ENCODE measurements around the gene GRK4.
A peak's percentile ranks its signal among the peaks of the same experiment; 100 is the strongest.

GRK4 gene

GRCh38 chr4:2927016-2927695, 36.2 kb upstream of the GRK4 start:
- no peak for DNase-seq
- H3K9me3 Mint-ChIP-seq = no peaks in the 10 kb centered on the region

GRCh38 chr4:2927696-2928075, 35.7 kb upstream of the GRK4 start:
- Mint-ChIP-seq H3K27ac (peak overlapping the region; percentile 29), H3K4me1 (peaks cover 24% of the 10 kb centered on the region), H3K36me3 (ENCODE audit: low read depth) (peaks cover 33% of the 10 kb centered on the region), H3K4me3 (no peak overlapping the region), H3K27me3 (no peaks in the 10 kb centered on the region), H3K9me3 (no peaks in the 10 kb centered on the region)
- ATAC-seq (no peak), DNase-seq (no peak)

More at GRCh38 chr4:2927016-2927695, 36.2 kb upstream of the GRK4 start:
- H3K4me3 Mint-ChIP-seq = no peak overlapping the region
- no peak for ATAC-seq
- peaks cover 27% of the 10 kb centered on the region for H3K4me1 Mint-ChIP-seq
- H3K36me3 Mint-ChIP-seq (ENCODE audit: low read depth) = peaks cover 35% of the 10 kb centered on the region
- no peaks in the 10 kb centered on the region for H3K27me3 Mint-ChIP-seq
- no peak overlapping the region for H3K27ac Mint-ChIP-seq

GRCh38 chr4:2928242-2929176, 34.9 kb upstream of the GRK4 start:
- peaks cover 35% of the 10 kb centered on the region for H3K36me3 Mint-ChIP-seq (ENCODE audit: low read depth)
- peak overlapping the region; percentile 29 for H3K27ac Mint-ChIP-seq
- no peaks in the 10 kb centered on the region for H3K27me3 Mint-ChIP-seq
- H3K9me3 Mint-ChIP-seq = no peaks in the 10 kb centered on the region
- peaks cover 22% of the 10 kb centered on the region for H3K4me1 Mint-ChIP-seq
- H3K4me3 Mint-ChIP-seq = no peak overlapping the region
- ATAC-seq (no peak), DNase-seq (no peak)

DNA sequence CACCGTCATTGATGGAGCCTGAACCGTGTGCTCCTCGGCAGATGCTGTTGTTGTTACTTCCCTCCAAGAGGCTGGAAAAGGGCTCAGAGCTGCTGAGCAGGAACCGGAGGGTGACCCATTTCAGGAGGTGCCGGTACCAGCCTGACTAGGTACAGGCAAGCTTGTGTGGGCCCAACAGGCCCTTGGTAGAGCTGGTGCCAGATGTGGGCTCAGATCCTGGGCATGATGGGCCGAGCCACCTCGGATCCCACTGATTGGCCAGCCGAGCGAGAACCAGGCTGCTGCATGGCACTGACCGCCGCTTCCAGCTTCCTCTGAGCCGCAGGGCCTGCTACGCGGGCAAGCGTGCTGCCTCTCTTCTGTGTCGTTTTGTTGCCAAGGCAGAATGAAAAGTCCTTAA, 33.9 kb upstream of the GRK4 start:
- no peak for ATAC-seq
- H3K27ac Mint-ChIP-seq = peak overlapping the region; percentile 22
- DNase-seq = no peak
- H3K4me3 Mint-ChIP-seq = no peak overlapping the region
- peaks cover 33% of the 10 kb centered on the region for H3K36me3 Mint-ChIP-seq (ENCODE audit: low read depth)
- H3K4me1 Mint-ChIP-seq = peaks cover 17% of the 10 kb centered on the region
- no peaks in the 10 kb centered on the region for H3K27me3 Mint-ChIP-seq
- no peaks in the 10 kb centered on the region for H3K9me3 Mint-ChIP-seq

GRCh38 chr4:2930135-2930757, 33.1 kb upstream of the GRK4 start:
- no peaks in the 10 kb centered on the region for H3K9me3 Mint-ChIP-seq
- peaks cover 33% of the 10 kb centered on the region for H3K36me3 Mint-ChIP-seq (ENCODE audit: low read depth)
- peak overlapping the region; percentile 22 for H3K27ac Mint-ChIP-seq
- no peak for DNase-seq
- no peaks in the 10 kb centered on the region for H3K27me3 Mint-ChIP-seq
- H3K4me3 Mint-ChIP-seq = no peak overlapping the region
- peaks cover 17% of the 10 kb centered on the region for H3K4me1 Mint-ChIP-seq
- ATAC-seq = no peak

- H3K4me1 Mint-ChIP-seq = peaks cover 23% of the 10 kb centered on the region
- no peaks in the 10 kb centered on the region for H3K9me3 Mint-ChIP-seq
- peaks cover 33% of the 10 kb centered on the region for H3K36me3 Mint-ChIP-seq (ENCODE audit: low read depth)
- peak overlapping the region; percentile 48 for H3K4me3 Mint-ChIP-seq
- DNase-seq = no peak
- no peak for ATAC-seq
- H3K27me3 Mint-ChIP-seq = no peaks in the 10 kb centered on the region
- peak overlapping the region; percentile 22 for H3K27ac Mint-ChIP-seq
Measured at GRCh38 chr4:2930758-2931511, 32.4 kb upstream of the GRK4 start.

DNA sequence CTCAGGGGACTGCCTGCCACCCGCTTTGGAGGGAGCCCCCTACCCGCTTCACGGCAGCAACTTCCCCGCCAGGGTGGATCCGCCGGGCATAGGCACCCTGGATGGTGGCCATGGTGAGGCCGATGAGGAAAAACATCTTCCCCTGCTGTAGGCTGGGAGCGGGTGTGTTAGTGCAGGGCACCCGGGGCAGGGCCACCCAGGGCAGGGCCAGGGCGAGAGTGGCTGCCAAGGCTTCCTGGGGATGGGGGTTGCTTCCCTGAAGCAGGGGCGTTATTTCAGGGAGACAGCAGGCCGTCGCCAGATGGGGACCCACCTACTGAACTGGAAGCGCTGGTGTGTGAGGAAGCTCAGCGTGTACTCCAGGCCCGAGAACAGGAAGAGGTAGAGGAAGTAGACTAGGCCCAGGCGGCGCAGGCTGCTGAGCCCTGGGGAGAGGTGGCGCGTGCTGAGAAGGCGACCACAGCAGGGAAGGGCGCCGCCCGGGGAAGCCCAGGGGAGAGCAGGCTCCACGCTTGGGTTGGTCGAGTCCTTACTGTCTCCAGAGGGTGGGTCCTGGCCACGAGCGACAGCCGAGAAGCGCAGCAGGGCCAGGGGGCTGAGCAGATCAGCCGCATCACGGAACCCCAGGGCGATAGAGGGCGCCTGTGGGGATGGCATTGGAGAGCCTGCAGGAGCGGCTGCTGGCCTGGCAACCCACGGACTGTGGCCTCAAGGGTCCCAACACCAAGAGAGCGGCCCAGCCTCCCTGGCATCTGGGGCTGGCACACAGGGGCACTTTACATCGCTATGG, 31.7 kb upstream of the GRK4 start:
- peak overlapping the region; percentile 88 for H3K27ac Mint-ChIP-seq
- peaks cover 36% of the 10 kb centered on the region for H3K36me3 Mint-ChIP-seq (ENCODE audit: low read depth)
- H3K4me3 Mint-ChIP-seq = peak overlapping the region; percentile 94
- H3K9me3 Mint-ChIP-seq = no peaks in the 10 kb centered on the region
- ATAC-seq (peak; percentile 14), DNase-seq (peak; percentile 68)
- H3K27me3 Mint-ChIP-seq = no peaks in the 10 kb centered on the region
- peaks cover 30% of the 10 kb centered on the region for H3K4me1 Mint-ChIP-seq

DNA sequence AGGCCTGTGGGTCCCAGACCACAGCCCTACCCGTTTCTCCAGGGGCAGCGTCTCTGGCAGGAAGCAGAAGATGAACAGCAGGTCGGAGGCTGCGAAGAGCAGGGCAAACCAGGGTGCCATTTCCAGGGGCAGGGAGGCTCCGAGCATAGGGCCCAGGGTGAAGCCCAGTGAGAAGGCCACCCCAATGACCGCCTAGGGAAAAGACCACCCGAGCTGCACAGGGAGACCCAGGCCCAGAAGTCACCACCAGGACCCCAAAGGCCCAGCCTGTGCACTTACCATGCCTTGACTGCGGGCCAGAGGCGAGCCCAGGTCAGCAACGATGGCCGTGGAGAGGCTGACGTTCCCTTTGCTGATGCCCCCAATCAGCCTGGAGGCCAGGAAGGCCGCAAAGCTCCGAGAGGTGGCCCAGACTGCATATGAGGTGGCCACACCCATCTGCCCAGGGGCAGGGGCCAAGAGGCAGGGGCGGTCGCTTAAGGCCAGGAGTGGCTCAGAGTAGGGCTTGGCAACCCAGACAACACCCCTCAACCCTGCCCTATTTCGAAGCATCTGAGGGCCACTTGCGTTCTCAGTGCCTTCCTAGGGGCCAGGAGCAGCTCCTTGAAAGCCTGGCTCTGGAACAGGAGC, 30.9 kb upstream of the GRK4 start:
- DNase-seq = no peak
- Mint-ChIP-seq H3K9me3 (no peaks in the 10 kb centered on the region), H3K4me1 (peaks cover 38% of the 10 kb centered on the region), H3K4me3 (peak overlapping the region; percentile 94), H3K27ac (peak overlapping the region; percentile 88), H3K36me3 (ENCODE audit: low read depth) (peaks cover 41% of the 10 kb centered on the region), H3K27me3 (no peaks in the 10 kb centered on the region)
- ATAC-seq = no peak

DNA sequence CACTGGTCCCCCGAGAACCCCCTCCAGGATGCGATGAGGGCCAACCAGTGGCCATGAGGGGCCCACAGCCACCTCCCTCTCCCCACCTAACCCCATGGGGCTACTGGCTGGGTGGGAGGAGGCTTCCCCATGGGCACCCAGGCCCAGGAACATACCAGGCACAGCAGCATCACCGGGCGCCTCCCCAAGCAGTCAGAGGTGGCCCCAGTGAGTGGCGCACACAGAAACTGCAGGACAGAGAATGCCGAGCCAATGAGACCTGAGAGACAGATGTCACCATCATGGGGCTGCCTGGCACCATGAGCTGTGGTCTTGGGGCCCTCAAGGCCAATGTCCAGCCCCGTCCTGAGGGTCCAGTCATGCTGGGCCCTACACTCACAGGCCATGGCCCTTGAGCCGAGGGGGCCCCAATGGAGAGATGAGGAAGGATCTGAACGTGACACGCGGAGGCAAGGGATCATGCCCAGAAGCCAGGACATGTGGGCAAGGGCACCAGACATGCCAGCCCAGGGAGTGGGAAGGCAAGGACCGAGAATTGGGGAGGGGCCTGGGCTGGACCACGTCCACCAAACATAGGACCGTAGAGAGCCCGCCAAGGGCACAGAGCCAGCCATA, 30.3 kb upstream of the GRK4 start:
- DNase-seq (no peak), ATAC-seq (no peak)
- Mint-ChIP-seq H3K27ac (peak overlapping the region; percentile 88), H3K36me3 (ENCODE audit: low read depth) (peaks cover 48% of the 10 kb centered on the region), H3K4me1 (peaks cover 44% of the 10 kb centered on the region), H3K9me3 (no peaks in the 10 kb centered on the region), H3K4me3 (peak overlapping the region; percentile 94), H3K27me3 (no peaks in the 10 kb centered on the region)

GRCh38 chr4:2933566-2934076, 29.8 kb upstream of the GRK4 start:
- DNase-seq (no peak), ATAC-seq (no peak)
- Mint-ChIP-seq H3K27ac (peak overlapping the region; percentile 88), H3K9me3 (no peaks in the 10 kb centered on the region), H3K27me3 (no peaks in the 10 kb centered on the region), H3K4me3 (peak overlapping the region; percentile 94), H3K36me3 (ENCODE audit: low read depth) (peaks cover 52% of the 10 kb centered on the region), H3K4me1 (peaks cover 47% of the 10 kb centered on the region)

DNA sequence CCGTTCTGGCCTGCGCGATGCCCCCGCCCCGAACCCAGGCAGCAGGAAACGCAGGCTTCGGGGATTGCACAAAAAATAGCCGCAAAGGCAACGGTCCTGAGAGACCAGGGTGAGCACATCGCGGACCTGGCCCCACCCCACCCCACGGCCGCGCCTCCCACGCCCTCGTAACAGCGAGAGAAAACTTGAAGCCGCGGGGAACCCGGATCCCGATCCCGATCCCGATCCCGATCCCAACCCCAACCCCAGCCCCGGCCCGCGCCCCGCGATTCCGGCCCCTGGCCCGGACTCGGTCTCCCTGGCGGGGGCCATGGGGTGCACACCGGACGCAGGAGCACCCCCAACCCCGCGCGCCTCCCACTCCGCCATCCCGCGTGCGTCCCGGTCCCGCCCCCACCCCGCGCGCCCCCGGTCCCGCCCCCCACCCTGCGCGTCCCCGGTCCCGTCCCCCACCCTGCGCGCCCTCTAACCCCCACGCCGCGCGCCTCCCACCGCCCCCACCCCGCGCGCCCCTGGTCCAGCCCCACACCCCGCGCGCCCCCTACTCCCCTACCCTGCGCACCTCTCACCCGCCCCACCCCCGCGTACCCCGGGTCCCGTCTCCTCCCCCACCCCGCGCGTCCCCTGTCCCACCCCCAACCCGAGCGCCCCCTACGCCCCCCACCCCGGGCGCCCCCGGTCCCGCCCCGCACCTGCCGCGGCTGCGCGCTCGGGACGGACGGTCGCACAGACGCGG, 29.1 kb upstream of the GRK4 start:
- H3K4me1 Mint-ChIP-seq = peaks cover 53% of the 10 kb centered on the region
- H3K27me3 Mint-ChIP-seq = no peaks in the 10 kb centered on the region
- peak overlapping the region; percentile 94 for H3K4me3 Mint-ChIP-seq
- no peaks in the 10 kb centered on the region for H3K9me3 Mint-ChIP-seq
- DNase-seq (peak; percentile 53), ATAC-seq (no peak)
- H3K27ac Mint-ChIP-seq = no peak overlapping the region
- peaks cover 52% of the 10 kb centered on the region for H3K36me3 Mint-ChIP-seq (ENCODE audit: low read depth)

Data from activated naive CD8-positive, alpha-beta T cell treated with anti-CD3 and anti-CD28 coated beads, Interleukin-2, amount 50 U/mL, for 24 hours (primary cell).